SIG-M5 treated with dmso at 0.1 percent for 504 hours (cell line): Measurements from ENCODE around the gene CDC6.
A peak's percentile ranks its signal among the peaks of the same experiment; 100 is the strongest.

ENCODE experiments used
- DNase-seq: peaks from one replicate; lab custom pipeline; 2025; ENCODE audit not compliant: unreplicated experiment; lab: John Stamatoyannopoulos, UW

Gene CDC6

DNA sequence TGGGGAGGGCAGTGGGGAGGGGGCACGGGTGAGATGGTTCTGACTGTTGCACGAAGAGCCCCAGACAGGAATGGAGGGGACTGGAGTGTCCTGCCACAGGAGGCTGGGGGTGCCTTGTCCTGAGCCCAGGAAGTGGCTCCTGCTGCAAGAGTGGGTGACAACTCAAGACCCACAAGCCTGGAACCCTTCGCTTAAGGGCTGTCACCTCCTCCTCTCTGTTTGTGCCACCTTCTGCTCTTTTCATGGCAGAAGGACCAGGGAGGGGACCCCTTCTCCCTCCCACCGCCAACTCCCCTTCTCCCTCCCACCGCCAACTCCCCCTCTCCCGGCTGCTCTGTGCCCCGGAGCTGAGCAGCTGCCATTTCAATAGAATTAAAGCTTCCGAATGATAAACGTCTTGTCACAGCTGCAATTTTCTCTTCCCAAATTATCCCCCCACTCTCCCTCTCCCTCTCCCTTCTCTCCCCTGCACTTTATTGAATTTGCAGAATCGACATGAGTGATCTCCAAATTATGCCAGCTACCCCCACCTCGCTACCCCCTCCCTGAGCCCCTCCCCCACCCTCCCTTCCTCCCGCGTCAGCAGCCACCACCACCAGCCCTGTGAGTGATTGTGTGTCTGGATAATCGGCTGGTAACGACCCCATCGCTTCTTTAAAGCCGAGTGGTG is 63.1 kb downstream of the CDC6 start:
- DNase-seq = no peak

DNA sequence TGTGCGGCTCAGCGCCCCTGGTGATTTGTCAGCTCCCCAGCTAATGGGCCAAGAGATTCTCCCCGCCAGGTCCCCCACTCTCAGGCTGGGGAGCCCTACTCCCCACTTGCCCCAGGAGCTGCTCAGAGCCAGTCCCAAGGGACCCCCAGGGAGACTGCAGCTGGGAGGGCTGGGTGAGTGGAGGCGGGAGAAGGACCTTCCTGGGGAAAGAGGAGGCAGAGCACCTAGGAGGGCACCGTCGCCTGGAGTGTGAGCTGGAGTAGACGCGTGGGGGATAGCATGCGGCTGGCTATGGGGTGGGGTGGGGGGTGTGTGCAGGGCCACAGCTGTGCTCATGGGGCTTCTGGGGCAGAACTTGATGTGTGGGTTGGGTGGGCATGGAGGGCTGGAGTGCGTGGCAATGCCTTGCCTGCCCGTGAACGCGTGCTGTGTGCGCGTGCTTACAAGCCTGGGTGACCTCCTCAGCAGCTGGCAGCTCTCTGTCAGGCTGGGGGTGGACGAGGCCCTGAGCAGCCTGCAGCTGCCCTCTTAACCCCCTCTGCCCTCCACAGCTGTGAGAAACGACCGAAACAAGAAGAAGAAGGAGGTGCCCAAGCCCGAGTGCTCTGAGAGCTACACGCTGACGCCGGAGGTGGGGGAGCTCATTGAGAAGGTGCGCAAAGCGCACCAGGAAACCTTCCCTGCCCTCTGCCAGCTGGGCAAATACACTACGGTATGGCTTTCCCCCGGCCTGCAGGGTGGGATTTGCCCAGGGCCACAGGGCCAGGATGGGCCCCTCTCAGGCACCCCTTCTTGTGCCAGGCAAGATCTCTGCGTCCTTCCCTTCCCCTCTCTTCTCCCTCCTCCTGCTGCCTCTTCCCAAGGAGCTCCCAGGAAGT is 63.9 kb downstream of the CDC6 start:
- no peak for DNase-seq

DNA sequence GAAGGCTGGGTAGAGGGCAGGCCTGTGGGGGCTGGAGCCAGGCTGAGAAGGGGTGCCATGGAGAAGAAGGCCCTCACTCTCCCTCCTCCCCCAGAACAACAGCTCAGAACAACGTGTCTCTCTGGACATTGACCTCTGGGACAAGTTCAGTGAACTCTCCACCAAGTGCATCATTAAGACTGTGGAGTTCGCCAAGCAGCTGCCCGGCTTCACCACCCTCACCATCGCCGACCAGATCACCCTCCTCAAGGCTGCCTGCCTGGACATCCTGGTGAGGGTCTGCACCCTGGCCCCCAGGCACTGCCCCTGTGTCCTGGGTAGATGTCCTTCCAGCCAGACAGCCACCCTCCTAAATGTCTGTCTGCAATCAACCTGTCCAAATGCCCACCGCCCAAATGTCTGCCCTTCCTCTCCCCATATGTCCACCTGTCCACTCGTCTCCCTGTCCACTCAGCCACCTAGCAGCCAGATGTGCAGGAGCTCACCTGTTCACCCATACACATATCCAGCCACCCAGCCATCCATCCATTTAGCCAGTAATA is 64.6 kb downstream of the CDC6 start:
- no peak for DNase-seq

DNA sequence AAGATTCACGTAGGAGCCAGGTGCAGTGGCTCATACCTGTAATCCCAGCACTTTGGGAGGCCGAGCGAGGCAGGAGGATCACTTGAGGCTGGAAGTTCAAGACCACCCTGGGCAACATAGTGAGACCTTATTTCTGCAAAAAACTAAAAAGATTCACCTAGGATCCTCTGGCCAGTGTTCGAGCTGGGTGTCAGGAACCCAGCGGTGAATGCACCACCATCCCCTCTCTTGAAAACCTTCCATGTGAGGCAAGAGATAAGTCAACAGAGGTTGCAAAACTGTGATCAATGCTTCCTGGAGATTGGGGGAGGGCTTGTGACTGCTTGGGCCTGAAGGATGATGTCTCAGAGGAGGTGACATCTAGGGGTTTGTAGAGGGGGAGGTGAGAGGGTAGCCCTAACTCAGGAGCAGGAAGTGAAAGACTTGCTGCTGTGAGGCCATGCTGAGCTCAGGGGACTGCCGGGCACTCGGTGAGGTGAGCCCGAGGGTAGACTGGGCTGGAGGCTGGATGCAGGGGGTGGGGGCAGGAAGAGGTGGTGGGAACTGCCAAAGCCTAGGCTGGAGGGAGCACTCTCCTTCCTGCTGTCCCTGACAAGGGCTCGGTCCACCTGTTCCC is 65.2 kb downstream of the CDC6 start:
- DNase-seq = peak; percentile 99
